Measurements from ENCODE around the gene CHD5.

GRCh38 chr1:6104631-6105030, 75.5 kb downstream of the CHD5 start:
- TF ChIP-seq POLR2AphosphoS5 (IDR thresholded peaks at IDR 0.05; ENCODE audit: low read depth, low read length) (no peak), POLR2A (IDR thresholded peaks at IDR 0.05; ENCODE audit: low read depth, low read length) (no peak), SPI1 (IDR thresholded peaks at IDR 0.05; ENCODE audit: low read depth, low read length) (no peak), TAF1 (IDR thresholded peaks at IDR 0.05; ENCODE audit: low read depth, low read length) (no peak)

All from GM12891 (cell line).